NCI-H82 (cell line): Measurements from ENCODE around the gene RC3H1.
"Not testable (repeated sequence)": the region's sequence is repeated elsewhere in the genome, so short reads cannot be mapped to it uniquely, and the experiment has no call there.

ENCODE experiments used
- DNase-seq: peaks from one replicate; lab custom pipeline; 2025; lab: John Stamatoyannopoulos, UW

Gene RC3H1

DNA sequence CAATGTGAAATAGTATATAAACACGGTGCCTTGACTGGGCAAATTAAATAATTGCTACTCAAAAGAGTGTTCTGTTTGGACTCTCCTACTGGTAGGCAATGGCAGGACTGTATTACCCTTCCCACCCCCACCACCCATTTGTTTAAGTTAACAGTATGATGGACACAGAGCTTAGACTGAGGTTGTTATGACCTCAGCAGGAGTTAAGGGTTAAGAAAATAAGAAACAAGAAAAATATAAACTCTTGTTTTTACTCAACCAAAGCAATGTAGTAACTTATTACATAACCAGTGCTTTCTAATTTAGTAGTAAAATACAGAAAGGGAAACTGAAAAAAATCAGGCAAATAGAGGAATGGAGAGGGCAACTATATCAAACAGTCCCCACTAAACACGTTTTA lies 85.1 kb downstream of the RC3H1 start:
- no peak for DNase-seq

DNA sequence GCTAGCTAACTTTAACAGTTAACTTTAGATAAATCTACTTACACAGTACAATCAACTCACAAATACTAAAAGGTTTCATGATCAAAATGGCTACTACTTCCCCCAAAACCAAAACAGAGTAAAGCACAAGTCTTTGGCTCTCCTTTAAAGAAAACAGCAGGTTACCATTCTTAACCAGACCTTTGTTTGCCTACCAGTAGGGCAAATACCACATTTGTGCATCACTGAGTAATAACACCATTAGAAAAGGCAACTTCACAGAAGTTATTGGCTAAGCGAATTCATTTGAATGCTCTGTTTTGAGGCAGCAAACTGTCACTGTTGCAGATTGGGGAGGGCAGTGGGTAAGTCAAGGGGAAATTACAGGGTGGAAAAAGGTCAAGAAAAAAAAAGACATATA lies 87.7 kb downstream of the RC3H1 start:
- no peak for DNase-seq

DNA sequence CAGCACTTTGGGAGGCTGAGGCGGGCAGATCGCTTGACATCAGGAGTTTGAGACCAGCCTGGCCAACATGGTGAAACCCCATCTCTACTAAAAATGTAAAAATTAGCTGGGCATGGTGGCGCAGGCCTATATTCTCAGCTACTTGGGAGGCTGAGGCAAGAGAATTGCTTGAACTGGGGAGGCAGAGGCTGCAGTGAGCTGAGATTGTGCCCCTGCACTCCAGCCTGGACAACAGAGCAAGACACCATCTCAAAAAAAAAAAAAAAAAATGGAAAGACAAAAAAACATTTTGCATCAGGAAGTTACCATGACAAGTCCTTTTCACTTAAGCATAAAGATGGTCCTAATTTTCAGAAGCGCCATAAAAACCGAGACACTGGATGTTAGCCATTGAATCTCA lies 91.6 kb downstream of the RC3H1 start:
- not testable (repeated sequence) for DNase-seq

DNA sequence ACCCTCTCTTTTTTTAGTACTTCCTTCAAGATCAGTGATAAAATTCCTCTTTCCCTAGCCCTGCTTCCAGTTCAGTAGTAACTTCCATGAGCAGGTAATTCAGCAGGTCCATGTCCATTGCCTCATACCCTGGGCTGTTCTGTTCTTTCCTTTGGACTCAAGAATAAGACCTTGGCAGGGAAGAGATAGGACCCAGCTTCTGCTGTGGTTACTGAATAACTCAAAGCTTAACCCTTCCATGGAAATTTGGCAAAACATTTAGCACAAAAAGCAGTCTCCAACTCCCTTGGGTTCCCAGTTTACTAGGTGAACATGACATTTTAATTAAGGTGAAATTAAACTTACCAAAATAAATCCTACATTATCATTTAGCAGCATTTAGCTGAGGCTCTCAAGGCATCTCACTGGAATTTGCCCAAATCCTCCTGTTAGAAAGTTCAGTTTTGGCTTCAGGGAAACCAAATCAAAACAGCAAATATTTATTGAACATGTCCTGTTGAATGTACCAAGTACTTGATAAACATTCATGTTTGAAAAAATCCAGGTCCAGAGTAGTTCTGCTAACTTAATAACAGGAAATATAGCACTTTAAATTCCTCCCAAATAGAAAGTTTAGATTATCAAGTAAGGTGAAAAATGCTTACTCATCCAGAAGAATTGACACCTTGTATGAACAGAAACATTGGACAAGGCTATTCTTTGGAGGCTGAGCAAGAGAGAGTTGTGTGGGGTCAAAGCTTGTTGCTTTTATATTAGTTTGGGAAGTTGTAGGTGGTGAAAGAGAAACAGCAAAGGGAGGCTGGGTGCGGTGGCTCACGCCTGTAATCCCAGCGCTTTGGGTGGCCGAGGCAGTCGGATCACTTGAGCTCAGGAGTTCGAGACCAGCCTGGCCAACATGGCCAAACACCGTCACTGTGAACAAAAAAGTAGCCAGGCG lies 96.6 kb downstream of the RC3H1 start:
- DNase-seq: no peak

DNA sequence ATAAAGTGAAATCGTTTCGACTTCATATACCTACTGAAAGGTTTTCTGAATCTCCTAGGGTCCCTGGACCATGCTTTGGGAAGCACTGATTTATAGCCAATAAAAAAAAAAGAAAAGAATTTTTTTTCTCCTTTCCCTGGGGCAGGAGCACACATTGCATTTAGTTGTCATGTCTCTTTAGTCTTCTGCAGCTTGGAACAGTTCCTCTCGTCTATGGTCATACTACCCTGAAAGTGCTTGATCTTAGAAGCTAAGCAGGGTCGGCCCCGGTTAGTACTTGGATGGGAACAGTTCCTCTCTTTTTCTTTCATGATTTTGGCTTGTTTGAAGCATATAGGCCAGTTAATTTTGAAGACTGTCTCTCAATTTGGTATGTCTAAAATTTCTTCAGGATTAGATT lies 101.3 kb downstream of the RC3H1 start:
- no peak for DNase-seq

DNA sequence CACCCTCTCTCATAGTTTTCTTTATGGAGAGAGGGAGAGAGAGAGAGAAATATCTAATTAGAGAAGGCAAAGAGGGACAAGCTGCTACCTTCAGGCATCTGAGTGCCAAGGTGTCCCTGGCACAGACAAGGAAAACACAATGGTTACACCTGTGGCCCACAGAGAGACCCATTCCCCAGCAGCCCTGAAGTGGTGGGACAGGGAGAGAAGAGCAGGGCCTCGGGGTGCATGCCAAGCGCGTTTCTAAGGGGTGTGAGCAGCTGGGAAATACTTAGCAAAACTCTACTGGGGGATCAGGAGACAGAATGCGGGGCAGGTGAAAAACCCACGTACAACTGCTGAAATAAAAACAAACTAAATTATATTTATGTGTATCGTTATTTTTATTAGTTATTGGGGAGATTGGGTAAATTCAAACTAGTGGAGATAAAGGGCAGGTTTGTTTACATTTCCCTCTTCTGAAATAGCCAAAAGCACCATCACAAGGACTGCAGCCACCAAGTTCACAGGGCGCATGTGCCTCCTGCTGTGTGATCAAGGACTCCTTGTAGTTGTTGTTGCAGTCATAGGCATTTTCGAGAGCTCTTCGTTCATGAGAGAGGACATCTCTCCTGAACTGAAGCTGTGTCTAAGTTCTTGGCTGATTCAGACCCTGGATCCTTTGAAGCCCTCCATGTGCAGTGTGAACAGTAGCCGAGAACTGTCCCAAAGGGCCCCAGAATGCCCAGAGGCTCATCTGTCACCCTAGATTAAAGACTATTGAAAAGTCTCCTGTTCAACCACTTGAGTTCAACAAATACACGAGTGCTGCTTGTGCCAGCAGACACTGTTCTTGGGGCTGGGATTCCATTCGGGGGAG lies 104.3 kb downstream of the RC3H1 start:
- DNase-seq: no peak

DNA sequence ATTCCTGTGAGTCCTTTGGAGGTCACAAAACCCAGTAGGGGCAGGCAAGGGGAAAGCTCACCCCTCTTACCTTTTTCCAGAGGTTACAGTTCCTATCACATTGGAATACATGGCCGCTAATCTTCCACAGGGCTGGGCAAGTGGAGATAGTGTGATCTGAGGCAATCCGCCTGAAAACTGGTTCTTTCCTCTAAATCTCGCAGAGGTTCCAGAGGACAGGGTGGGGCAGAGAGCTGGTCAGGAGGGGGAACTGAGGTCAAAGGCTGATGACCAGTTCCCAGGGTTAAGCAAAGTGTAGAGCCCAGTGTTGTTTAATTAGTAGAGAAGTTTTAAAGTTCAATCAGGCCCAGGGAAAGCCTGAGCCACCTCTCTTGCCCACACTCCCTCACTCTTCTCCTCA lies 105.0 kb downstream of the RC3H1 start, which contains the start of gene SERPINC1:
Gene SERPINC1 (minus strand): TSS at position 179 of the 400 bp plus-strand sequence. CDS start 68 bp downstream, at position 111.
- no peak for DNase-seq

DNA sequence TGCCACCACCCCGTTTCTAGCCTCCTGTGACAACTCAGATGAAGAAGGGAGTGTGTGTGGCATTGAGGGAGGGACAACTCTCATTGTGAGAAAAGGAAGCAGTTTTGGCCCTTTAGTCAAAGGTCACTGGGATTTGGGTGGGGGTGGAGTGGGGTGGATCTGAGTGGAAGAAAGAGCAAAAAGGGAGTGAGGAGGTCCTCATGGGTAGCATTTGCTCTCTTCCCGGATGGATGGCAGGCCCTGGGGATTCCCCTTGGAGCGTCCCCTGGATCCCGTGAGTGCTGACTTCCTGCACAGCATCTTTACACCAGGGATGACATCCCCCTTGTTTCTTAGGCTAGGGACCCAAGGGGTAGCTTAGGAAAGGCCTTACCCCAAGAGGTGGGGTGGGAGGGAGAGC lies 105.5 kb downstream of the RC3H1 start:
- no peak for DNase-seq

DNA sequence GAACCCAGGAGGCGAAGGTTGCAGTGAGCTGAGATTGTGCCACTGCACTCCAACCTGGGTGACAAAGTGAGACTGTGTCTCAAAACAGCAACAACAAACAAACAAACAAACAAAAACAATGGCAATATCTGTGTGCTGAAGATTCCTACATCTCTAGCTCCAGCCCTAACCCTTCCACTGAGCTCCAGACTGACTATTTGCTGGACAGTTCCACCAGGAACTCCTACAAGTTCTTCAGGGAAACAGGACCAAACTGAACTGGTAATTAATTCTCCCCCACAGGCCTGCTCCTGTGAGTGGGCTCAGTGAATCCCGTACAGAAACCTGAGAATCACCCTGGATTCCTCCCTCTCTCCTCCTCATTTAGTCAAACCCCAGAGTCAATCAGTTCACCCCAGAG lies 106.6 kb downstream of the RC3H1 start:
- no peak for DNase-seq

DNA sequence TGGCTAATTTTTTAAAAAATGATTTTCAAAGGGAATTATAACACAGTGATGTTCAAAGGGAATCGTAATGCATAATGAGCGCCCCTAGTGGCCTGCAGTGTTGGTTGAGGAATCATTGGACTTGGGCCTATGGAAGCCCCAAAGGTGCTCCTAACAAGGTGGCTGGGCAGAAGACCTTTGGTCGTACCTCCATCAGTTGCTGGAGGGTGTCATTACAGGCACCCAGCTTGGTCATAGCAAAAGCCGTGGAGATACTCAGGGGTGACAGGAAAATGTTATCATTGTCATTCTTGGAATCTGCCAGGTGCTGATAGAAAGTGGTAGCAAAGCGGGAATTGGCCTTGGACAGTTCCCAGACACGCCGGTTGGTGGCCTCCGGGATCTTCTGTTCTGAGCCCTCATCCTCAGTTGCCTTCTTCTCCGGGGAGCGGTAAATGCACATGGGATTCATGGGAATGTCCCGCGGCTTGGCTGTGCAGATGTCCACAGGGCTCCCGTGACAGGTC lies 107.7 kb downstream of the RC3H1 start:
- DNase-seq: peak; percentile 76

DNA sequence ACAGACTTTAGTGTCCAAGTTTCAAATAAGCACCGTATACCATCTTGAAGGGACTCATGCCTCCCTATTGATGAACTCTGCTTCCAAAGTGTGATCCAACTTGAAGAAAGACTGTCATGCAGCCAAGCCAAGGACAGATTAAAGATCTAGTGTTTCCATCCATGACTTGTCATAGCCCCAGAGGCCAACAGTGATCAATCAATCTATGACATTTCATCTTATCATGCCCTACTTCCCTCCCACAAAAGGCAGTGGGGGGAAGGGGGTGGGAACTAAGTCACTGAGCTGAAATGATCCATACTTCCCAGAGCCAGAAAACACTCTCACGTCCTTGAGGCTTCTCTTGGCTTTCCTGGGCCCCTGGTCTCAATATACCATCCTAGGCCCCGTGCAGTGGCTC lies 109.0 kb downstream of the RC3H1 start:
- DNase-seq: no peak

DNA sequence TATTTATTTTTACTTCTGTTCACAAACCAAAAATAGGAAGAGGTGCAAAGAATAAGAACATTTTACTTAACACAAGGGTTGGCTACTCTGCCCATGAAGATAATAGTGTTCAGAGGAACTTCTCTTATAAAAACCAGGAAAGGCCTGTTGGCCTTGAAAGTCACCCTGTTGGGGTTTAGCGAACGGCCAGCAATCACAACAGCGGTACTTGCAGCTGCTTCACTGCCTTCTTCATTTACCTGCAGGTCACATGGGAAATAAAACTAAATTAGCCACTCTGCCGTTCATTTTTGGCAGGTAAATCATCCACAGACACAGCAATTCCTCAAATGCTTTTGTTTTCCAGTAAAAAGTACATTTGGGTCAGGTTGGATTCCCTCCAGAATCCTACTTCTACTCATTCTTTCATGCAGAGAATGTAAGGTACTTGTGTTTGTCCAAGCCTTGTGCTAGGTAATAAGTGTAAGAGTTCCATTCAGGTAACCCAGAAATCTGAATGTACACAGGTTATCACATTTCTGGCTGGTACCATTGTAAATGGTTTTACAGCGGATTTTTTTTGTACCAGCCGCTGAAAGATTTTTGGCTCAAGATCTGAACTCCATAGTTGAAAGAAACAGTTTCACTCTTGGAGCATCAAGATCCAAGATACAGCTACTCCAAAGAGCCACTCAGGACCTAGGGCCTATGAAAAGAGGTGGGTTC lies 118.2 kb downstream of the RC3H1 start:
- DNase-seq: no peak

DNA sequence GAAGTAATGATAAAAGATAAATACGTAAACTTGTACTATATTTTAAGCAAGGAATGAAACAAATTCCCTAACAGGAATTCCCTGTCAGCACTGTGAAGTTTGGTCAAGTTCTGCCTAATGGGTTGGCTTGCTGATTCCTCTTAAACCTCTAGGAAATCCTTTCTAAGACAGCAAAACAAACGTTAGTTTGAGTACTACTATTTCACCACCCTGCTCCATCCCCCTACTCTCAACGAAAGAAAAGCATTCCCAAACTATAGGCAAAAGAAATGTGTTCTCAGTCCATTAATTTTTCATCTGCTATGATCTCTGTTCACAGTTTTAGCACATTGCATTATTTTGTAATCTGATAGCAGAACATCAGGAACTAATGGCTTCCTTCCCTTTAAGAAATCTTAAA lies 121.2 kb downstream of the RC3H1 start:
- DNase-seq: no peak

DNA sequence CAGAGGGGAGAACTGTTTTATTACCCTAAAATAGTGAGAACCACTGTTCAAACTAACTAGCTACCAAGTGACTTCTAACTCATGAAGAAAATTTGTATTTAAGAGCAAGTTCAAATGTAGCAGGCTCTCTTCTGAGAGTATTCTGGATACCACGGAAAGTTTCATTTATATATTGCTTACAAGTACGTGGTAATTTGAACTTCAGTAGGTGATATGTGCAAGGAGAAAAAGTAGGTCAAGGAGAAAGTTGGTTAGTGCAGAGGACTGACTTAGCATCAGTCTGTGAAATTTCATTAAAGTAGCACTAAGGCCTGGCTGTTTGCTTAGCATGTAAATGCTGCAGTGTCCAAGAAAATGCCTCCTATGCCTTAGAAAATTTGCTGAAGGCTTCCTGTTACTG lies 121.7 kb downstream of the RC3H1 start:
- no peak for DNase-seq

DNA sequence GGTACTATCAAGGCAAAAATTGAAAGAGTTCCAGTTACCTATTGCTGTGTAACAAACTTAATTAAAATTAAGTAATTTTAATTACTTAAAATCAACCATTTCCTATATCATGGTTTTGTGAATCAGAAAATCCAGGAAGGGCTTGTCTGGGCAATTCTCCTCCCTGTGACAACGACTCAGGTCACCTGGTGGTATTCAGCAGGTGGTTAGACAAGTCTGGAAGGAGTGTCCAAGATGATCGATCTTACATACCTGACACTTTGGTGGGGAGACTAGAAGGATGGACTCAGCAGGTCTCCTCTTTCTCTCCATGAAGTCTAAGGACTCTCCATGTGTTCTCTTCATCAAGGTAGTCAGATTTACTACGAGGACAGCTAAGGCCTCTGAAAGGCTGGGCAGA lies 128.0 kb downstream of the RC3H1 start:
- no peak for DNase-seq

DNA sequence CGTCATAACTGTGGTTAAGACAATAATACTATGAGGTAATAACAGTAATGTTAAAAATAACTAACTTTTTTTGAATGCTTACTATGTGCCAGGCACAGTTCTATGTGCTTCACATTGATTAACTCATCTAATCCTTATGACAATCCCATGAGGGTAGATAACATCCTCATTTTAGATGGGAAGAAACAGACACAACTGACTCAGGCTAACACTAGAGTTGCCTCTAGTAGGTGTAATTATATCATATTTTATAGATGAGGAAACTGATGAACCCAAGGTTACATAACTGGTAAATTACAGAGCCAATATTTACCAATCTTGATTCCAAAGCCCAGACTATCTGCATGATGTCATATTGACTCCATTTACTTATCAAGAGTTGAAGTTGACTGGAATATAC lies 128.5 kb downstream of the RC3H1 start:
- no peak for DNase-seq

DNA sequence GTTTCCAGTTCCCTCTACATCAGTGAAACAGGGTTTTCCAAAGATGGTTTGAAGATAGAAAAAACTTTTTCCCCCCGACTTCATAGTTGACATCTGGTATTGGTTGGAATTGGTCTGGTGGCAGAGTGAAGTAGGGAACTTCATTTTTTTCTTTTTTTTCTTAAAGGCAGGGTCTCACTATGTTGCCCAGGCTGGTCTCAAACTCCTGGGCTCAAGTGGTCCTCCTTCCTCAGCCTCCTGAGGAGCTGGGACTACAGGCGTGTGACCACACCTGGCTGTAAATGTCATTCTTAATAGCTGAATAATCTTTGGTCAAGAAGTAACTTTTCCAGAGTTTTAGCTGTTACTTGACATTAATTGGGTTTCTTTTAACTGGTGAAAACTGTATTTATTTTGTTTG lies 132.3 kb downstream of the RC3H1 start:
- DNase-seq: no peak

DNA sequence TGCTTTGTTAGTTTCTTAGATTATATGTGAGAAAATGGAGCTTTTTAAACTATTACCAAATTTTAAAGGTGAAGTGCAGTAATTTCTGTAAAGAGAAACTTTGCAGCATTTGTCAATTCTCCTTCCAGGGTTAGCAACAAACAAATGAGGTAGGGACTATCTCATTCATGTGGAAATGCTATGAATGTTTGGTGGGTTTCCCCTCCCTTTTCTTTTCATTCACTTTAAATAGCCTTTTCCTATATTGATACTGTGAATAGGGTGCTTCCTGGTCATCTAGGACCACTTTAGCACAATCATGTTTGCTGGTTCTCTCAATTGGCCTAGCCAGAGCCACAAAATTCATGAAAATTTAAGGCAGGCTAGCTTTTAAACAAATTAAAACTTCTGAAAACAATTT lies 133.4 kb downstream of the RC3H1 start:
- no peak for DNase-seq

DNA sequence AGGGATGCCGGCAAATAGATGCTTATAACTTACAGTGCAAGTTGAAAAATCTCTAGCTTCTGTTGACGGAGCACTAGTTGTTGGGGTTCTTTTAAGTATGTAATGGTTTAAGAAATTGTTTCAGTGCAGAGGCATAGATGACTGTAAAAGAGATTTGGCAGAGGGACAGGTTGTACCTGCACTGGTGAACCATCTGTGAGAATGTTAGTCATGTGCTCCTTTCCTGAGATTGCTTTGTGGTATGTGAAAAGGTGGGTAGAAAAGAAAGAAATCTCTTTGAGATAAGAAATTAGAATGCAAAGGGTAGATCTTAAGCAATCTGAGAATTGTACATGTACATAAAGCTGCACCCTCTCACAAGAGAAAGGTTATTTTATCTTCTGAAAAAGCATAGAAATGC lies 134.5 kb downstream of the RC3H1 start:
- no peak for DNase-seq

DNA sequence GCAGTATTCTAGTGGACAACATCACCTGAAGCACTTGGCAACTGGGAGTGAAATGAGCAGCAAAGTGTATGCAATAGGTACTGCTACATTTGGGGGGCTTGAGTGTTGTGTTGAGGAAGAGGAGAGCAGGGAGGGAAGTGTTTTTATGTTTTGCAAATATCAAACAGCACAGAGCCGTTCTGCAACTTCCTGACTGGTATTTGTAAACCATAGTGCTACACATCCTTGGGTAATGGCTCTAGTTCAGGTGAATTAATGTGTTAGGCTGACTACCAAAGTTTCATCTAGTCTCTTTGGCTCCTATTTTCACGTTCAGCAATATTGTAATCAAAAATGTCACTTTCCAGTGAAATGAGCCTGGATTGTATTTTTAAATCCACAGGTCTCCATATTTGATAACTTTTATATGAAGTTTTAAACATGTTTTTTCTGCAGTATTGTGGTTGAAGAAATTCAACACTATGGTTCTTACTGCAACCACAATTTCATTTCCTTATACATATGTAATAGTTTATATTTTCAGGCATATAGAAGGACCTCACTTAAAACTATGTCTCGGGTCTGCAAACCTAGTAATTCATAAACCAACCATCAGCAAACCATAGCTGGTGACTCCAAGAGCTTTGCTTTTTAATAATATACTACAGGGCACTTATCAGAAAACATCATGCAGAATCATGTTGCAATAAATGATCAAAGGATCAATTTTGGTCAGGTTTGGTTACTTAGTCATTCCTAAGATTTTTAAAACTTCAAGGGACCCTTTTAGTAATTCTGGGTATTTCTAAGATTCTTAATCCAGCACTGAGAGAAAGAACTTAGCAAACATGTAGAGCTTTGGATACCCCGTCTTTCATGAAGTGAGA lies 135.2 kb downstream of the RC3H1 start:
- no peak for DNase-seq

DNA sequence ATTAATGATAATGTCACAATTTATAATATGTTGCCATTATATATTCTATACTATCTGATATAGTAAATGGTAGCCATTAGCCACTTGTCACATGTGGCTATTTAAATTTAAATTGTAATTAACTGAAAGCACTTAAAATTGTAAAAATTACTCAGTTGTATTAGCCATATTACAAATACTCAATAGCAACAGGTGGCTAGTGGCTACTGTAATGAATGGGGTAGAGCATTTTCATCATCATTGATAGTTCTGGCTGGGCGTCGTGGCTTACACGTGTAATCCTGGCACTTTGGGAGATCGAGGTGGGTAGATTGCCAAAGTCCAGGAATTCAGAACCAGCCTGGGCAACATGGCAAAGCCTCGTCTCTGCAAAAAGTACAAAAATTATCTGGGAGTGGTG lies 137.5 kb downstream of the RC3H1 start:
- no peak for DNase-seq
